Posterior cingulate gyrus (tissue), 11 donors: Measurements from ENCODE around the gene MED12L.
"Not testable (repeated sequence)": the region's sequence is repeated elsewhere in the genome, so short reads cannot be mapped to it uniquely, and the experiment has no call there.

Experiments used
- DNase-seq, 10 donors: peaks; one replicate each; pipeline versions ENCODE4 v3.0.0 to v3.0.0-alpha.2; 2020 to 2021; ENCODE audit warnings: mixed read lengths in 3 of 10
- intact Hi-C: fragments of 100-400 bp; cut with DNase I; formaldehyde crosslinking; loops from one replicate; pipeline ENCODE4 v1.15.1; 2023

MED12L gene

GRCh38 chr3:151227807-151228665 is 142.6 kb downstream of the MED12L start:
- intact Hi-C loops, result loop anchor here (1.0 to 10.0 kb wide), 4 partner anchors 54 to 611 kb away; partner anchors contain the start of gene P2RY13

GRCh38 chr3:151228666-151229040 is 143.2 kb downstream of the MED12L start:
- no peak for DNase-seq
- intact Hi-C loops, result loop anchor here (5.0 to 10.0 kb wide), 2 partner anchors 64 to 99 kb away; partner anchors contain the start of gene P2RY13

More at GRCh38 chr3:151227807-151228665, 142.6 kb downstream of the MED12L start:
- DNase-seq, result peak; percentile 32 to 95 (median 79)

- intact Hi-C loops, result no loop called here
- no peak for DNase-seq
These were observed 145.2 kb downstream of the MED12L start for GRCh38 chr3:151230646-151231045.

- intact Hi-C loops, DNase-seq: not testable (repeated sequence)
These were observed 146.9 kb downstream of the MED12L start for GRCh38 chr3:151232403-151232802.

- no peak for DNase-seq
- intact Hi-C loops, result no loop called here
These were observed 147.5 kb downstream of the MED12L start for GRCh38 chr3:151232991-151233390.

GRCh38 chr3:151234825-151235224 is 149.4 kb downstream of the MED12L start:
- no peak for DNase-seq
- intact Hi-C loops, result no loop called here

GRCh38 chr3:151236316-151236715 is 150.9 kb downstream of the MED12L start:
- DNase-seq, result no peak
- intact Hi-C loops, result no loop called here

- no peak for DNase-seq
- intact Hi-C loops, result no loop called here
These were observed 151.3 kb downstream of the MED12L start for GRCh38 chr3:151236736-151237135.

GRCh38 chr3:151242006-151242405 is 156.5 kb downstream of the MED12L start:
- peak in 1 of 10 donors; percentile 67 for DNase-seq
- intact Hi-C loops, result not testable (repeated sequence)

GRCh38 chr3:151248772-151249337 is 163.4 kb downstream of the MED12L start:
- DNase-seq, result no peak
- intact Hi-C loops, result no loop called here

- intact Hi-C loops, result no loop called here
- no peak for DNase-seq
These were observed 171.3 kb downstream of the MED12L start for GRCh38 chr3:151256749-151257148.

GRCh38 chr3:151259664-151260063 is 174.2 kb downstream of the MED12L start:
- DNase-seq, result no peak

GRCh38 chr3:151262871-151263525 is 177.5 kb downstream of the MED12L start:
- intact Hi-C loops, result no loop called here
- DNase-seq, result no peak

More at GRCh38 chr3:151259664-151260063, 174.2 kb downstream of the MED12L start:
- intact Hi-C loops, result no loop called here

GRCh38 chr3:151264605-151265004 is 179.1 kb downstream of the MED12L start:
- DNase-seq, result no peak
- intact Hi-C loops, result no loop called here

- intact Hi-C loops, result no loop called here
- no peak for DNase-seq
These were observed 179.7 kb downstream of the MED12L start for GRCh38 chr3:151265166-151265565.

GRCh38 chr3:151265866-151266265 is 180.4 kb downstream of the MED12L start:
- intact Hi-C loops, result no loop called here
- DNase-seq, result no peak

- no peak for DNase-seq
- intact Hi-C loops, result no loop called here
These were observed 181.6 kb downstream of the MED12L start for GRCh38 chr3:151267066-151267465.

- intact Hi-C loops, result no loop called here
These were observed 183.1 kb downstream of the MED12L start for GRCh38 chr3:151268267-151269235.

GRCh38 chr3:151269631-151270030 is 184.2 kb downstream of the MED12L start:
- intact Hi-C loops, result no loop called here
- no peak for DNase-seq

More at GRCh38 chr3:151268267-151269235, 183.1 kb downstream of the MED12L start:
- no peak for DNase-seq

- no peak for DNase-seq
- intact Hi-C loops, result no loop called here
These were observed 189.6 kb downstream of the MED12L start for GRCh38 chr3:151275091-151275490.
